OCI-LY1 (cell line): ENCODE data around the gene CCNB2.

Experiments used
- EZH2 ChIP-seq: fragments of 200-600 bp; sonication (generic), shearing (Covaris generic); IDR thresholded peaks from 2 replicates; pipeline ENCODE4 v1.8.0; 2017; ENCODE audit warnings: borderline replicate concordance, mixed run types, mild to moderate bottlenecking, antibody characterized with exemption, low read length, moderate library complexity, mixed read lengths
- TF ChIP-seq, protein P1 (sequence below): fragments of 200-600 bp; sonication (generic), shearing (Covaris generic); IDR thresholded peaks from 2 replicates; pipeline ENCODE4 v1.5.1; 2017; ENCODE audit warnings: mild to moderate bottlenecking, antibody characterized with exemption, low read length, moderate library complexity, mixed read lengths

DNA sequence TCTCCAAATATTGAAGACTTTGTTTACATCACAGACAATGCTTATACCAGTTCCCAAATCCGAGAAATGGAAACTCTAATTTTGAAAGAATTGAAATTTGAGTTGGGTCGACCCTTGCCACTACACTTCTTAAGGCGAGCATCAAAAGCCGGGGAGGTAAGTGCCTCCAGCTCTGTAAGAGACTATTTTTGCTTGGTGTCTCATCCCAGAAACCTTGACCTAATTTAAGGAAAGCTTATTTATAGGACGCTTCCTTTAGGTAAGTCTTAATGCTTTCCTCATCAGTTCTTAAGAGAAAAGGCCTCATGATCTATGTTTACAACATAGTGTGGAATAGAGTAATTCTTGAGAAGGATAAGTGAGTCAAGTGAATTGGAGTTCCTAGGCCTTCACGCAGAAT, 11.8 kb downstream of the CCNB2 start:
- TF ChIP-seq, protein P1, sequence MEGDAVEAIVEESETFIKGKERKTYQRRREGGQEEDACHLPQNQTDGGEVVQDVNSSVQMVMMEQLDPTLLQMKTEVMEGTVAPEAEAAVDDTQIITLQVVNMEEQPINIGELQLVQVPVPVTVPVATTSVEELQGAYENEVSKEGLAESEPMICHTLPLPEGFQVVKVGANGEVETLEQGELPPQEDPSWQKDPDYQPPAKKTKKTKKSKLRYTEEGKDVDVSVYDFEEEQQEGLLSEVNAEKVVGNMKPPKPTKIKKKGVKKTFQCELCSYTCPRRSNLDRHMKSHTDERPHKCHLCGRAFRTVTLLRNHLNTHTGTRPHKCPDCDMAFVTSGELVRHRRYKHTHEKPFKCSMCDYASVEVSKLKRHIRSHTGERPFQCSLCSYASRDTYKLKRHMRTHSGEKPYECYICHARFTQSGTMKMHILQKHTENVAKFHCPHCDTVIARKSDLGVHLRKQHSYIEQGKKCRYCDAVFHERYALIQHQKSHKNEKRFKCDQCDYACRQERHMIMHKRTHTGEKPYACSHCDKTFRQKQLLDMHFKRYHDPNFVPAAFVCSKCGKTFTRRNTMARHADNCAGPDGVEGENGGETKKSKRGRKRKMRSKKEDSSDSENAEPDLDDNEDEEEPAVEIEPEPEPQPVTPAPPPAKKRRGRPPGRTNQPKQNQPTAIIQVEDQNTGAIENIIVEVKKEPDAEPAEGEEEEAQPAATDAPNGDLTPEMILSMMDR, result no peak
- no peak for TF ChIP-seq EZH2
